Uterus (tissue), 2 donors: ENCODE results near the gene PGAP2.

Source experiments
- POLR2A ChIP-seq, 2 donors: fragments of 450-650 bp; IDR thresholded peaks; one replicate each; pipeline ENCODE4 v1.6.1; 2016; ENCODE audit warnings: antibody characterized with exemption in 2 of 2, mild to moderate bottlenecking in 1 of 2, moderate library complexity in 1 of 2
- TF ChIP-seq, protein P1 (sequence below), 4 experiments: fragments of 200-600 bp in 2 of 4; fragments of 450-650 bp in 2 of 4; sonication (generic) in 2 of 4; IDR thresholded peaks; one replicate each; pipeline ENCODE4 v1.5.1; 2016 to 2019; ENCODE audit warnings: antibody characterized with exemption in 4 of 4, mild to moderate bottlenecking in 2 of 4, moderate library complexity in 1 of 4

DNA sequence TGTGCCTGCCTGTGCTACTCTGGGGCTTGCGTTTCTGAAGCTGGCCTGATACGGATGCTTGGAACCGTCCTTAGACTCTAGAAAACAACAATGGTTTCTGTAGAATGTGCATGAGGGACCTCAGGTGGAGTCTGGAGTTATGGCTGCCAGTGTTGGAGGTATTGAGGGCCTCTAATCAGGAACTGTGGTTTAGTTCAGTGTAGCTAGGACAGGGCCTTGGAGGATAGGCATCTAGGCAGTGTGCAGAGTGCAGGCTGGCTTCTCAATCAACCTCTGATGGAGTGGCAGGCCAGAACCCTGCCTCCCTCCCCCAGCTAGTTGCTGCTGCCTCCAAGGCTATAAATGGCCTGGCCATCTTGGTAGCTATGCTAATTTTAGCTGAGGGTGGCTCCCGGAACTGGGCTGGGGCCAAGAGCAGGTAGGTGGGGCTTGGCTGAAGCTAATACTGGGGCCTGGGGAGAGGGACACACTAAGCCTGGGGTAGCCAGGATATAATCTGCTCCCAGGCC, 51.1 kb downstream of the PGAP2 start:
- TF ChIP-seq, protein P1, sequence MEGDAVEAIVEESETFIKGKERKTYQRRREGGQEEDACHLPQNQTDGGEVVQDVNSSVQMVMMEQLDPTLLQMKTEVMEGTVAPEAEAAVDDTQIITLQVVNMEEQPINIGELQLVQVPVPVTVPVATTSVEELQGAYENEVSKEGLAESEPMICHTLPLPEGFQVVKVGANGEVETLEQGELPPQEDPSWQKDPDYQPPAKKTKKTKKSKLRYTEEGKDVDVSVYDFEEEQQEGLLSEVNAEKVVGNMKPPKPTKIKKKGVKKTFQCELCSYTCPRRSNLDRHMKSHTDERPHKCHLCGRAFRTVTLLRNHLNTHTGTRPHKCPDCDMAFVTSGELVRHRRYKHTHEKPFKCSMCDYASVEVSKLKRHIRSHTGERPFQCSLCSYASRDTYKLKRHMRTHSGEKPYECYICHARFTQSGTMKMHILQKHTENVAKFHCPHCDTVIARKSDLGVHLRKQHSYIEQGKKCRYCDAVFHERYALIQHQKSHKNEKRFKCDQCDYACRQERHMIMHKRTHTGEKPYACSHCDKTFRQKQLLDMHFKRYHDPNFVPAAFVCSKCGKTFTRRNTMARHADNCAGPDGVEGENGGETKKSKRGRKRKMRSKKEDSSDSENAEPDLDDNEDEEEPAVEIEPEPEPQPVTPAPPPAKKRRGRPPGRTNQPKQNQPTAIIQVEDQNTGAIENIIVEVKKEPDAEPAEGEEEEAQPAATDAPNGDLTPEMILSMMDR (IDR thresholded peaks at IDR 0.05), result no peak
- no peak for TF ChIP-seq POLR2A (IDR thresholded peaks at IDR 0.05)
